OCI-LY7 (cell line): ENCODE data around the gene SERINC5. TPM values are rescaled to one million over a fixed set of nuclear protein-coding genes. Genes with fewer than 3 reads are reported as not detected.
"Not testable (repeated sequence)": the region's sequence is repeated elsewhere in the genome, so short reads cannot be mapped to it uniquely, and the experiment has no call there.

Source experiments
- BruUV-seq: library from RNA; stranded (reverse); fragments of 400-500 nt; replicated peaks from 2 replicates; lab custom pipeline; 2021; lab: Mats Ljungman, UMichigan
- CTCF ChIA-PET: fragments of 300-600 bp; sonication (Branson Sonifier 250); formaldehyde crosslinking; loops from one replicate; lab custom pipeline; 2022; ENCODE audit warnings: antibody characterized with exemption; ENCODE audit not compliant: unreplicated experiment; lab: Charles Lee
- POLR2A ChIA-PET: fragments of 300-600 bp; sonication (Branson Sonifier 250); formaldehyde crosslinking; loops from one replicate; lab custom pipeline; 2022; ENCODE audit warnings: antibody characterized with exemption; lab: Charles Lee
- DNase-seq: peaks from one replicate; pipeline ENCODE4 v3.0.0-alpha.2; 2015; ENCODE audit warnings: low spot score
- H2AFZ ChIP-seq: fragments of 200-600 bp; sonication (generic), shearing (Covaris generic); 2 replicates; pipeline ENCODE4 v1.6.1; 2014; ENCODE audit warnings: mild to moderate bottlenecking, antibody characterized with exemption, low read length, moderate library complexity
- H3K27ac ChIP-seq: fragments of 200-600 bp; sonication (generic); 2 replicates; pipeline ENCODE4 v1.5.1; 2014; ENCODE audit warnings: mixed run types, low read depth, mild to moderate bottlenecking, moderate library complexity, low read length, inconsistent platforms; ENCODE audit not compliant: poor library complexity, severe bottlenecking
- H3K36me3 ChIP-seq: fragments of 200-600 bp; sonication (generic); 2 replicates; pipeline ENCODE4 v1.6.1; 2014; ENCODE audit warnings: mild to moderate bottlenecking, antibody characterized with exemption, low read length, moderate library complexity, mixed read lengths; ENCODE audit not compliant: insufficient read depth
- H3K4me1 ChIP-seq: fragments of 200-600 bp; sonication (generic); 2 replicates; pipeline ENCODE4 v1.5.1; 2014; ENCODE audit warnings: mild to moderate bottlenecking, low read length; ENCODE audit not compliant: insufficient read depth, poor library complexity, severe bottlenecking
- H3K4me2 ChIP-seq: fragments of 200-600 bp; sonication (generic); 2 replicates; pipeline ENCODE4 v1.6.1; 2014; ENCODE audit warnings: mild to moderate bottlenecking, low read length
- H3K4me3 ChIP-seq: fragments of 200-600 bp; sonication (generic); 2 replicates; pipeline ENCODE4 v1.5.1; 2014; ENCODE audit warnings: mild to moderate bottlenecking, low read depth, low read length; ENCODE audit not compliant: poor library complexity, severe bottlenecking
- H3K79me2 ChIP-seq: fragments of 200-600 bp; sonication (generic); 2 replicates; pipeline ENCODE4 v1.6.1; 2016; ENCODE audit warnings: low read depth, mild to moderate bottlenecking, low read length, moderate library complexity, mixed read lengths; ENCODE audit not compliant: insufficient read depth
- H3K9me2 ChIP-seq: fragments of 200-600 bp; sonication (generic); 2 replicates; pipeline ENCODE4 v1.6.1; 2016; ENCODE audit warnings: mild to moderate bottlenecking, low read length, mixed read lengths; ENCODE audit not compliant: insufficient read depth
- H3K9me3 ChIP-seq: fragments of 200-600 bp; sonication (generic); 2 replicates; pipeline ENCODE4 v1.6.1; 2014; ENCODE audit warnings: mild to moderate bottlenecking, mixed run types, low read length, mixed read lengths
- H4K20me1 ChIP-seq: fragments of 200-600 bp; sonication (generic); 2 replicates; pipeline ENCODE4 v1.6.1; 2014; ENCODE audit warnings: mild to moderate bottlenecking, antibody characterized with exemption, low read length, moderate library complexity, mixed read lengths; ENCODE audit not compliant: insufficient read depth
- CTCF ChIP-seq: fragments of 200-600 bp; sonication (generic); conservative IDR thresholded peaks from 2 replicates; pipeline ENCODE4 v1.5.1; 2014; ENCODE audit warnings: mild to moderate bottlenecking, antibody characterized with exemption, low read length, moderate library complexity, mixed read lengths
- EZH2phosphoT487 ChIP-seq: fragments of 200-600 bp; sonication (generic); IDR thresholded peaks from 2 replicates; pipeline ENCODE4 v1.6.1; 2018; ENCODE audit warnings: low read depth, borderline replicate concordance, mild to moderate bottlenecking, mixed run types, antibody characterized with exemption, low read length, moderate library complexity, mixed read lengths
- intact Hi-C: fragments of 100-400 bp; cut with micrococcal nuclease; formaldehyde crosslinking; loops from one replicate; pipeline ENCODE4 v1.10.0; 2022; ENCODE audit not compliant: unreplicated experiment
- total RNA-seq, 2 experiments: library from RNA; depleted of rRNA in 1 of 2; stranded (reverse); fragments of >200 nt in 1 of 2; shearing (Covaris generic) in 1 of 2; gene quantifications; 2 replicates each; pipeline ENCODE4 v1.2.3, GENCODE V29; 2014 to 2022

SERINC5 gene
- total RNA-seq, 2 experiments from 2014 or later = 31.2 to 87.9 TPM

GRCh38 chr5:80189201-80189600, 66.6 kb downstream of the SERINC5 start:
- peak overlapping the region; percentile 54 for H3K4me3 ChIP-seq
- H2AFZ ChIP-seq = no peak overlapping the region
- peaks cover 100% of the 10 kb centered on the region for H3K4me1 ChIP-seq
- TSS peak; percentile 8 for BruUV-seq
- no peaks in the 10 kb centered on the region for H3K9me3 ChIP-seq
- H3K27ac ChIP-seq = peak overlapping the region; percentile 98
- H4K20me1 ChIP-seq = no peaks in the 10 kb centered on the region
- POLR2A ChIA-PET = interaction anchor here (0.5 to 2.8 kb wide), 14 partner anchors 8 to 486 kb away, joined by 3 to 26 read pairs (median 3); partner anchors contain the start of gene SERINC5
- no peaks in the 10 kb centered on the region for H3K9me2 ChIP-seq
- H3K4me2 ChIP-seq = peak overlapping the region; percentile 73
- peaks cover 90% of the 10 kb centered on the region for H3K79me2 ChIP-seq
- no peak for TF ChIP-seq CTCF
- no peak for TF ChIP-seq EZH2phosphoT487
- CTCF ChIA-PET = interaction anchor here (1.3 kb wide), 1 partner anchor 62 kb away, joined by 5 read pairs; no protein-coding TSS in a partner anchor
- peaks cover 6% of the 10 kb centered on the region; the same call in 1 of the 2 replicates for H3K36me3 ChIP-seq
- DNase-seq = peak; percentile 46
- intact Hi-C loops = loop anchor here (10.0 kb wide), 2 partner anchors 466 to 1464 kb away; partner anchors contain the start of genes DHFR and MSH3

- Histone ChIP-seq H3K79me2 (peaks cover 82% of the 10 kb centered on the region), H3K4me2 (peak overlapping the region; percentile 51), H3K27ac (peak overlapping the region; percentile 98), H3K4me1 (peaks cover 100% of the 10 kb centered on the region), H3K4me3 (no peak overlapping the region), H3K9me3 (no peaks in the 10 kb centered on the region), H3K9me2 (no peaks in the 10 kb centered on the region), H4K20me1 (no peaks in the 10 kb centered on the region), H2AFZ (no peak overlapping the region), H3K36me3 (peaks cover 11% of the 10 kb centered on the region; the same call in 1 of the 2 replicates)
- TF ChIP-seq EZH2phosphoT487 (no peak), CTCF (no peak)
- no peak for DNase-seq
- intact Hi-C loops = loop anchor here (10.0 kb wide), 2 partner anchors 467 to 1463 kb away; partner anchors contain the start of genes DHFR and MSH3
- no TSS peak for BruUV-seq
- POLR2A ChIA-PET = interaction anchor here (0.7 to 2.1 kb wide), 10 partner anchors 23 to 676 kb away, joined by 3 to 9 read pairs (median 4); partner anchors contain the start of gene SERINC5
- CTCF ChIA-PET = no interaction called here
These were observed 68.3 kb downstream of the SERINC5 start for GRCh38 chr5:80187421-80188090.

- peak overlapping the region; percentile 71 for H3K4me2 ChIP-seq
- H3K9me3 ChIP-seq, BruUV-seq, H3K9me2 ChIP-seq, H4K20me1 ChIP-seq, CTCF ChIA-PET, DNase-seq, H2AFZ ChIP-seq: not testable (repeated sequence)
- peaks cover 69% of the 10 kb centered on the region for H3K79me2 ChIP-seq
- POLR2A ChIA-PET = interaction anchor here (1.0 to 7.2 kb wide), 4 partner anchors 8 to 69 kb away, joined by 3 to 91 read pairs (median 4); no protein-coding TSS in a partner anchor
- peaks cover 11% of the 10 kb centered on the region; the same call in 1 of the 2 replicates for H3K36me3 ChIP-seq
- peak overlapping the region; percentile 98 for H3K27ac ChIP-seq
- peak overlapping the region; percentile 43 for H3K4me3 ChIP-seq
- intact Hi-C loops = loop anchor here (10.0 kb wide), 2 partner anchors 469 to 1461 kb away; partner anchors contain the start of genes DHFR and MSH3
- H3K4me1 ChIP-seq = peaks cover 99% of the 10 kb centered on the region
These were observed 70.3 kb downstream of the SERINC5 start for GRCh38 chr5:80185535-80185934.
